Smooth muscle cell (in vitro differentiated cells): ENCODE data around the gene CACNA2D2. TPM values are rescaled to one million over a fixed set of nuclear protein-coding genes. Genes with fewer than 3 reads are reported as not detected.
A peak's percentile ranks its signal among the peaks of the same experiment; 100 is the strongest.

Experiments used
- DNase-seq: peaks from one replicate; lab custom pipeline; 2025; ENCODE audit not compliant: unreplicated experiment; lab: John Stamatoyannopoulos, UW
- H2AFZ ChIP-seq: fragments of 200-600 bp; sonication (generic); 2 replicates; pipeline ENCODE4 v1.6.0; 2016; ENCODE audit warnings: antibody characterized with exemption, low read depth, mild to moderate bottlenecking
- H3F3A ChIP-seq: fragments of 200-600 bp; sonication (generic); 2 replicates; pipeline ENCODE4 v1.6.0; 2017; ENCODE audit warnings: antibody characterized with exemption, low read depth
- H3K27ac ChIP-seq: fragments of 200-600 bp; sonication (generic); 2 replicates; pipeline ENCODE4 v1.5.1; 2016; ENCODE audit warnings: low read depth, mild to moderate bottlenecking
- H3K27me3 ChIP-seq: fragments of 200-600 bp; sonication (generic); 2 replicates; pipeline ENCODE4 v1.6.1; 2016; ENCODE audit warnings: low read depth, mild to moderate bottlenecking
- H3K36me3 ChIP-seq: fragments of 200-600 bp; sonication (generic); 2 replicates; pipeline ENCODE4 v1.5.1; 2016; ENCODE audit warnings: low read depth
- H3K4me1 ChIP-seq: fragments of 200-600 bp; sonication (generic); 2 replicates; pipeline ENCODE4 v1.5.1; 2016; ENCODE audit warnings: low read depth
- H3K4me2 ChIP-seq: fragments of 200-600 bp; sonication (generic); 2 replicates; pipeline ENCODE4 v1.6.0; 2016; ENCODE audit warnings: mild to moderate bottlenecking
- H3K4me3 ChIP-seq: fragments of 200-600 bp; sonication (generic); 2 replicates; pipeline ENCODE4 v1.5.1; 2016; ENCODE audit warnings: mild to moderate bottlenecking
- H3K79me2 ChIP-seq: fragments of 200-600 bp; sonication (generic); 2 replicates; pipeline ENCODE4 v1.6.0; 2016; ENCODE audit warnings: low read depth, mild to moderate bottlenecking
- H3K9ac ChIP-seq: fragments of 200-600 bp; sonication (generic); 2 replicates; pipeline ENCODE4 v1.6.0; 2016; ENCODE audit warnings: low read depth
- H3K9me3 ChIP-seq: fragments of 200-600 bp; sonication (generic); replicated peaks from 2 replicates; pipeline ENCODE4 v1.5.1; 2016; ENCODE audit warnings: low read depth
- H4K20me1 ChIP-seq: fragments of 200-600 bp; sonication (generic); 2 replicates; pipeline ENCODE4 v1.6.0; 2016; ENCODE audit warnings: low read depth
- WGBS: methylation state at CpG from one replicate; pipeline ENCODE4 v1.1.7; 2016; ENCODE audit warnings: low lambda C conversion rate; 5-methylcytosine and 5-hydroxymethylcytosine counted together
- polyA plus RNA-seq: library from polyadenylated mRNA; unstranded; fragments of >200 nt; fragmentation: Nextera tagmentation; extraction: Ambion mirVana; gene quantifications from 2 replicates; pipeline ENCODE4 v1.2.1, GENCODE V29; 2016
- total RNA-seq: library from RNA; depleted of rRNA; stranded (reverse); fragments of >200 nt; gene quantifications from 2 replicates; pipeline ENCODE4 v1.2.3, GENCODE V29; 2014
- TF ChIP-seq, protein P1 (sequence below): fragments of 200-600 bp; sonication (generic); IDR thresholded peaks from 2 replicates; pipeline ENCODE4 v1.5.1; 2017; ENCODE audit warnings: borderline replicate concordance, mild to moderate bottlenecking, antibody characterized with exemption; ENCODE audit not compliant: insufficient read depth, poor library complexity, severe bottlenecking

The CACNA2D2 gene
- total and polyA plus RNA-seq, 2 experiments from 2014 or later: 0.27 to 0.51 TPM

DNA sequence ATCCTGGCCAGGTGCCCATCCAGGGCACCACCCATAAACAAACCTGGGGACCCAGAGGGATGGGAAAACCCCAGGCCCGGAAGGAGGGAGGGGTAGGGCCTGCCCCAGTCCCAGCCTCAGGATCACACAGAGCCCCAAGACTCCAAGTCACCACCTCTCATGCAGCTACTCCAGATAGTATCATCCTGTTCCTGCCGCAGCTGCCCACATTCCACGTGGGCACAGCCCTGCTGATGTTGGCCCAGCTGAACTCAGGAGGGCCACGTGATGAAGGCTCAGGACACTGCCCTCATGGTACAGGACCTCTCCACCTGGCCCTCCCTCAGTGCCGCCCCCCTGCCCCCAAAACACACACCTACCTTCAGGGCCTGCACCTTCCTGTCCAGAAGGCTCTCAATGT, 69.5 kb downstream of the CACNA2D2 start:
- no peak overlapping the region for H3K9ac ChIP-seq
- H3K4me1 ChIP-seq: peaks cover 12% of the 10 kb centered on the region
- no peak for DNase-seq
- no peak overlapping the region for H2AFZ ChIP-seq
- H3K79me2 ChIP-seq: no peaks in the 10 kb centered on the region
- no peak overlapping the region for H3K27ac ChIP-seq
- H3K4me2 ChIP-seq: no peak overlapping the region
- H3K36me3 ChIP-seq: no peaks in the 10 kb centered on the region
- no peaks in the 10 kb centered on the region for H3F3A ChIP-seq
- no peaks in the 10 kb centered on the region for H4K20me1 ChIP-seq
- 86% methylated on average over 5 of the region's 5 CpGs for WGBS
- H3K4me3 ChIP-seq: no peak overlapping the region
- H3K9me3 ChIP-seq: no peaks in the 10 kb centered on the region
- no peaks in the 10 kb centered on the region for H3K27me3 ChIP-seq
- TF ChIP-seq, protein P1, sequence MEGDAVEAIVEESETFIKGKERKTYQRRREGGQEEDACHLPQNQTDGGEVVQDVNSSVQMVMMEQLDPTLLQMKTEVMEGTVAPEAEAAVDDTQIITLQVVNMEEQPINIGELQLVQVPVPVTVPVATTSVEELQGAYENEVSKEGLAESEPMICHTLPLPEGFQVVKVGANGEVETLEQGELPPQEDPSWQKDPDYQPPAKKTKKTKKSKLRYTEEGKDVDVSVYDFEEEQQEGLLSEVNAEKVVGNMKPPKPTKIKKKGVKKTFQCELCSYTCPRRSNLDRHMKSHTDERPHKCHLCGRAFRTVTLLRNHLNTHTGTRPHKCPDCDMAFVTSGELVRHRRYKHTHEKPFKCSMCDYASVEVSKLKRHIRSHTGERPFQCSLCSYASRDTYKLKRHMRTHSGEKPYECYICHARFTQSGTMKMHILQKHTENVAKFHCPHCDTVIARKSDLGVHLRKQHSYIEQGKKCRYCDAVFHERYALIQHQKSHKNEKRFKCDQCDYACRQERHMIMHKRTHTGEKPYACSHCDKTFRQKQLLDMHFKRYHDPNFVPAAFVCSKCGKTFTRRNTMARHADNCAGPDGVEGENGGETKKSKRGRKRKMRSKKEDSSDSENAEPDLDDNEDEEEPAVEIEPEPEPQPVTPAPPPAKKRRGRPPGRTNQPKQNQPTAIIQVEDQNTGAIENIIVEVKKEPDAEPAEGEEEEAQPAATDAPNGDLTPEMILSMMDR: no peak

GRCh38 chr3:50430950-50431435, 72.4 kb downstream of the CACNA2D2 start:
- Histone ChIP-seq H3K36me3 (no peaks in the 10 kb centered on the region), H3K27ac (no peak overlapping the region), H3K4me1 (peaks cover 12% of the 10 kb centered on the region), H2AFZ (no peak overlapping the region), H4K20me1 (no peaks in the 10 kb centered on the region), H3K9ac (no peak overlapping the region), H3K4me3 (no peak overlapping the region), H3K4me2 (no peak overlapping the region), H3K9me3 (no peaks in the 10 kb centered on the region), H3K27me3 (no peaks in the 10 kb centered on the region), H3K79me2 (no peaks in the 10 kb centered on the region), H3F3A (no peaks in the 10 kb centered on the region)
- TF ChIP-seq, protein P1: no peak
- WGBS: 52% methylated on average over 4 of the region's 4 CpGs
- DNase-seq: no peak

GRCh38 chr3:50430191-50430590, 73.2 kb downstream of the CACNA2D2 start:
- no peak overlapping the region for H3K4me3 ChIP-seq
- WGBS: 97% methylated on average over 4 of the region's 4 CpGs
- no peaks in the 10 kb centered on the region for H4K20me1 ChIP-seq
- DNase-seq: no peak
- no peaks in the 10 kb centered on the region for H3K79me2 ChIP-seq
- H3K4me2 ChIP-seq: no peak overlapping the region
- H3K9me3 ChIP-seq: no peaks in the 10 kb centered on the region
- H3K27me3 ChIP-seq: no peaks in the 10 kb centered on the region
- H3F3A ChIP-seq: no peaks in the 10 kb centered on the region
- no peak overlapping the region for H2AFZ ChIP-seq
- H3K36me3 ChIP-seq: no peaks in the 10 kb centered on the region
- no peak overlapping the region for H3K9ac ChIP-seq
- H3K27ac ChIP-seq: no peak overlapping the region
- TF ChIP-seq, protein P1: no peak
- H3K4me1 ChIP-seq: peaks cover 12% of the 10 kb centered on the region

DNA sequence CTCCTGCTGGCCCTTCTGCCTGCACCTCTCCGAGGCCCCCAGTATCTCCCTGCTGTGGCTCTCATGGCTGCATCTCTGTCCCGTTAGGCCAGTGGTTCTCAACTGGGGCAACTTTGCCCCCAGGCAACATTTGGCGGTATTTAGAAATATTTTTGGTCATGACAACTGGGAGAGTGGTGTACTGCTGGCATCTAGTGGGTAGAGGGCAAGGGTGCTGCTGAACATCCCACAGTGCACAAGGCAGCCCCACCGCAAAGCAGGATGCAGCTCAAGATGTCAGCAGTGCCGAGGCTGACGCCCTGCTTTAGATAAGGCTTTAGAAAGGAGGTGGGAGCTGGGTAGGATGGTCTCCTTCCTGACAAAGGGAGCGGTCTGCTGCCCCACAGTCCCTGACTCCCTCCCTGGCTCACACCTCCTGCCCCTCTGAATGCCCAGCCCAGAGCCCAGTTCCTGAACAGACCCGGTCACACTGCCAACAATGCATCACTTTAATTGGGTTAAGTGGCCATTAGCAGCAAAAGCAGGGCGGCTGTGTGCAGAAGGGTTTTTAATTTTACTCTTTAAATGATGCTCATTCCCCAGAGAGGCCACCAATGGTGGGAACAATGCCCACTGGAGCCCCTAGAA, 75.3 kb downstream of the CACNA2D2 start:
- no peaks in the 10 kb centered on the region for H3K36me3 ChIP-seq
- 78% methylated on average over 9 of the region's 9 CpGs for whole genome bisulfite sequencing
- no peak overlapping the region for H3K4me3 ChIP-seq
- H3K27me3 ChIP-seq: no peaks in the 10 kb centered on the region
- TF ChIP-seq, protein P1: peak; percentile 9
- no peaks in the 10 kb centered on the region for H4K20me1 ChIP-seq
- peaks cover 12% of the 10 kb centered on the region for H3K4me1 ChIP-seq
- H3F3A ChIP-seq: no peaks in the 10 kb centered on the region
- H3K27ac ChIP-seq: no peak overlapping the region
- no peak overlapping the region for H2AFZ ChIP-seq
- no peak overlapping the region for H3K9ac ChIP-seq
- H3K9me3 ChIP-seq: no peaks in the 10 kb centered on the region
- H3K4me2 ChIP-seq: no peak overlapping the region
- no peaks in the 10 kb centered on the region for H3K79me2 ChIP-seq
- no peak for DNase-seq
